ENCODE data around the gene HRH2.

Gene HRH2

DNA sequence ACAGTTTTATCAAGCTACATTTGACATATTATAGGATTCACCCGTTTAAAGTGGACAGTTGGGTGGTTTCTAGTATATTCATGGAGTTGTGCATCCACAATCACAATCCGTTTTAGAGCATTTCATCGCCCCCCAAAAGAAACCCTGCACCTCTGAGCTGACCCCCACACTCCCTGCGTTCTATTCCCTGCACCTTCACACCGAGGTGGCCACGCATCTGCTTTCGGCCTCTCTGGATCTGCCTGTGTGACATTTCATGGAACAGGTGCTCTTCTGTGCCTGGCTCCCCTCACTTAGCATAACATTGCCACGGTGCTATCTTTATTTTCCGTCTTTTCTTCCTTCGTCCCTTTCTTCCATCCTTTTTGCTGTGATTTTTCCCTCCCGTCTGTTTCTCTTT lies 32.7 kb downstream of the HRH2 start:
- DNase-seq (ENCODE audit: low read depth in 1 of 2, low spot score in 1 of 2) = no peak

DNA sequence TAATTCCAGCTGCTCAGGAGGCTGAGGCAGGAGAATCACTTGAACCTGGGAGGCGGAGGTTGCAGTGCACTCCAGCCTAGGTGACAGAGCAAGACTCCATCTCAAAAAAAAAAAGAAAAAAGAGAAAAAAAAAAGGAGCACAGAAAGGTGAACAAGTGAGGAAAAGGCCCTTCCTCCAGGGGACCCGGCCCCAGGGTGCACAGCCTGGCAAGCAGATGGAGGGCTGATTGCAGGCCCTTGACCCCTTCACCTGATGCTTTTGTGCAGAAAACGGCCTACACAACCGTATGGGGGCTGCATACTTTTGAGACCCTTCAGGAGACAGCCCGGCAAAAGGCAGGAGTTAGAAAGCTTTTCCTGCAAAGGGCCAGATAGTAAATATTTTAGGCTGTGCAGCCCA lies 33.9 kb downstream of the HRH2 start:
- DNase-seq (ENCODE audit: low read depth in 1 of 2, low spot score in 1 of 2) = no peak

DNA sequence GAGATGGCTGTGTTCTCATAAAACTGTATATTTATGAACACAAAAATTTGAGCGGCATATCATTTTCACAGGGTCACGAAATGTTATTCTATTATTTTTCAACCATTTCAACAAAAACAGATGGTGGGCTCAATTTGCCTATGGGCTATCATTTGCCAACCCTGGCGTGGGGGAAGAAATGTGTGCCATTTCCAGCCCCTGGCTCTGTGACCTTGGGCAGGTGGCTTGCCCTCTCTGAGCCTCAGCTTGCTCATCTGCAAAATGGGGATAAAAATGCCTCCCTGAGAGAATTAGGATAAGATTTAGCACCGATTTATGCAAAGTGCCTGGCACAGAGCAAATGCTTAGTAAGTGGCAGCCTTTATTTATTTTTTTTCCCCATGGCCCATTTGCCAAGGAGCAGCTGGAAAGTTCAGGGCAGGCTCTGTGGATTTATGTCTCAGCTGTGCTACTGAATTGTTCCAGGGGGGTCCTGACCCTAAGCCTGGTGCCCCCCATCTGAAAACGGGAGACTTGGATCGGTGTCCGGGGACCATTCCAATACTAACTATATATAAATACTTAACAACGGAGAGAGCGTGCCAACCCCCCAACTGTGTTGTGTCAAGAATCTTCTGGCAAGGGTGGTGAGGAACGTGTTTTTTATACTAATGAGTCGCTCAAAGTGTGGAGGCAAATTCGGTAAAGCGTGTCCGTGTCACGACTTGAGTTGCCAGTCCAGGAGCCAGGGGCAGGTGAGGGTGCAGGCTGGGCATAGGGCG lies 34.5 kb downstream of the HRH2 start:
- DNase-seq (ENCODE audit: low read depth in 1 of 2, low spot score in 1 of 2) = no peak

DNA sequence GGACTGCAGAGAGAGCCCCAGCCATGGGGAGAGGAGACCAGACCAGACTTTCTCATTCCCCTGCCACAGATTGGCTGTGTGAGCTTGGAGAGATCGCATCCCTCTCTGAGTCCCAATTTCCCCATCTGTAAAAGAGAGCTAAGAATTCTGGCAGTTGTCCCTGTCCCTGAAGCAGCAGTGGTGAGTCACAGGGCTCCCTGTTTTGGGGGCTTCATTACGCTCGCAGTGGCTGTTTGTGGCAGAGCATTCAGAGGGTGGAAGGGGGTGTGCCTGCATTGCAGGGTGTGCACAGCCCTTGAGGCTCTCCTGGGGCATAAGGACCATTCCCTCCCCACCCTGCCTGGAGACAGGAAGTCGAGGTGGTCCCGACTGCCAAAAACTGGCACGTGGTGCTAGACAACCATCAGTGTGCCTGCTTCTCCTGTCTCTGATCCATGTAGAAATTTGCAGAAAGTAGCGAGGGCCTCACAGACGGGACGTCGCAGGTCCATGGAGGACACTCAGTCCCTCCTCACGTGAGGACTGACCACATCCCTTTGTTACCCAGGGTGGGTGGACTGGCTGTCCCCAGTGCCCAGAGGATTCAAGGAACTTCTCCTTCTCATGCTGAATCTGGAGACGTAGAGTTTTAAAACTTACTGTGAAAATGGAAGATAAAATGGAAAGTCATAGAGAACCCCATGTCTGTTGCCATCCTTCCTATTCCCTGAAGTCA lies 35.3 kb downstream of the HRH2 start:
- no peak for DNase-seq (ENCODE audit: low read depth in 1 of 2, low spot score in 1 of 2)

GRCh38 chr5:175693741-175694140 lies 35.9 kb downstream of the HRH2 start:
- no peak for DNase-seq (ENCODE audit: low read depth in 1 of 2, low spot score in 1 of 2)

DNA sequence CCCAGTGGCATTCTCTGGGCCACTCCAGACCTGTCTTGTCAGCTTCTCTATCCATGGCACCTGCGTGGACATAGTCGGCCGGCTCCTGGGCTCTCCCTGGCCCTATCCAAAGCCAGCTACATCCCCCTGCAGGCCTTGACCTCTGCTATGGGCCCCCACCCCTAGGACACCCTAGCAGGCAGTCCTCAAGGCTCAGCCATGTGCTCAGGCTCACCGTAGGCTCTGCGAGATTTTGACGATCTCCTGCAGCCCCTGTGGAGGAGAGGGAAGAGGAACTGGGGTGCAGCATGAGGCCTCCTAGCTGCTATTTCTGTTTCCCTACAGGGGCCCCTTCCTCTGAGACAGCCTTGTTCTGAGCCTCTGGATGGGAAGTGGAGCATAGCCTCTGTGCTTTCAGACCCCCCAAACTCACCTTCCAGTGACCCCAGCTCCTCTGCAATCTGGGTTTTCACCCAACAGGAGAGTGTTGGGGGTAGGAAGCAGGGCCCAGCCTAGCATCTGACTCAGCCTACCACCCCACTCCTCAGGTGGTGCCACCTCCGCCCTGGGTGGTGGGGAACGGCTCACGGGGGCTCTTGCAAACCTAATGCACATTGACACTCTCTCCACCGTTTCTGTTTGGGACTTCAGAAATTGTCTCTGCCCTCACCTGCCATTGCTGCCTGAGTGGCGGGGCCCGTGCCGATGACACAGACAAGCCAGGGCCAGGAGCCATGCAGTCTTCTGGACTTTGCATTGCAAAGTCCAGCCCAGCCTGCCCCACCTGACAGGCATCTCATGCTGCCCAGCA lies 36.7 kb downstream of the HRH2 start:
- no peak for DNase-seq (ENCODE audit: low read depth in 1 of 2, low spot score in 1 of 2)

GRCh38 chr5:175695161-175696126 lies 37.6 kb downstream of the HRH2 start:
- DNase-seq (ENCODE audit: low read depth in 1 of 2, low spot score in 1 of 2) = no peak

DNA sequence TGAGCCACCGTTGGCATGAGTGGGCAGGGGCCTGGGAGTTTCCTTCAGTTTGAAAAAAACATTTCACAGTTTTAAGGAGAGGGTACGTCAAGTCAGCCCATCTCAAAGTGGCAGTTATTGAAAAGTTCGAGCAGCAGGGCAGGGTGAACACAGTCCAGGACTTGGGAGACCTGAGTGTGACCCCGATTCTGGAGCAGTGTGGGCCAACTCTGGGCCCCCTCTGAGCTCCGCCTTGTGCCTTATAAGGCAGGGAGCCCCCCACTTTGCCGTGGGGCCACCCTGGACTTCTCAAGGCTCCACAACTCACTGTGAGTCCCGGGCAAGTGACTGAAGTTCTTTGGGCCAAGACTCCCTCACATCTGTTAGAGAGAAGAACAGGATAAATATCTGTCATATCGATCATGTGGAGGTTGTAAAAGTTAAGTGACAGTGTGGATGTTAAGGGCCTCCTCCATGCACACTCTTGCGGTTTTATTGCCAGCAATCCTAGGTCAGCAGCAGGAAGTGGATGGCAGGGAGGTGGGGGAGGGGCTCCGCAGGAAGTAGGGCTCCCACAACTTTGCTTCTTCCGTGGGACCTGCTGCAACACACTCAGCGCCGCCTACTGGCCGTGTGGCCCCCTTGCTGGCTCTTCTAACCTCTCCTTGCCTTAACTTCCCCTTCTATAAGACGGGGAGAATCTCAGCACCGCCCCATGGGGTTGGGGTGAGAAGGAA lies 38.4 kb downstream of the HRH2 start:
- DNase-seq (ENCODE audit: low read depth in 1 of 2, low spot score in 1 of 2) = peak; percentile 43 to 69

GRCh38 chr5:175696855-175697198 lies 39.0 kb downstream of the HRH2 start:
- DNase-seq (ENCODE audit: low read depth in 1 of 2, low spot score in 1 of 2) = no peak

DNA sequence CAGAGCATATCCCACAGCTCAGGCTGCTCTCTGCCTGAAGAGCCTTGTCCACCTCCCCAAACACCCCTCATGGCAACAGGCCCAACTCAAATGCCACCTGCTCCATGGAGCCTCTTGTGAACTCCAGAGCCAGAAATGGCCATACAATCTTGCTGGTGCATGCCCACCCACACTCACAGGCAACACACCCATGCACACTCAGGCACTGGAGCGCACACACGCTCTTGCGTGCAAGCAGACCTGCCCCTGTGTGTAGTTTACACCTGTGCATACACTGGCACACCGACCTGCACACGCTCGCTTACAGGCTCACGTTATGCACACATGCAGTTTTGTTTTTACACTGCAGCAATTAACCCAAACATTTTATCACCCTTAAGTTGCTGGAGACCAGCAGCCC lies 40.0 kb downstream of the HRH2 start:
- no peak for DNase-seq (ENCODE audit: low read depth in 1 of 2, low spot score in 1 of 2)

GRCh38 chr5:175698401-175699115 lies 40.7 kb downstream of the HRH2 start:
- no peak for DNase-seq (ENCODE audit: low read depth in 1 of 2, low spot score in 1 of 2)

- no peak for DNase-seq (ENCODE audit: low read depth in 1 of 2, low spot score in 1 of 2)
Observed at GRCh38 chr5:175700991-175701390, 43.1 kb downstream of the HRH2 start.

DNA sequence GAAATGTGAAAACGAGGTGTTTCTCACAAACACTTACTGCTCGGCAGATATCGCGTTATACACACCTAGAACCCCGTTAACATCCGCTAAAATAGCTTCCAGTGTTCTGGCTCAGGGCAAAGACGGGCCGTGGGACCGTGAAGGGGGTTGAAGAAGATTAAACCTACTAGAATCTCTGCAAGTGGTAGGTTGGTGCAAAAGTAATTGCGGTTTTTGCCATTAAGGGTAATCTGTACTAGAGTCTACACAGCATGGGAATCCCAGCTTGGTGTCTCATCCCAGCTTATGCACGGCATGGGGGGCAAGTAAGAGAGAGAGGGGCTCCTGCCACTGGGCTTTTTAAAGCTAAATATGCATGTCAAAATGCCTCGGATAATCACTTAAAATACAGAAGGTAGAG lies 43.9 kb downstream of the HRH2 start:
- DNase-seq (ENCODE audit: low read depth in 1 of 2, low spot score in 1 of 2) = no peak

- no peak for DNase-seq (ENCODE audit: low read depth in 1 of 2, low spot score in 1 of 2)
Observed at GRCh38 chr5:175706499-175706898, 48.6 kb downstream of the HRH2 start.

- DNase-seq (ENCODE audit: low read depth in 1 of 2, low spot score in 1 of 2) = no peak
Observed at GRCh38 chr5:175707751-175708375, 50.0 kb downstream of the HRH2 start.

DNA sequence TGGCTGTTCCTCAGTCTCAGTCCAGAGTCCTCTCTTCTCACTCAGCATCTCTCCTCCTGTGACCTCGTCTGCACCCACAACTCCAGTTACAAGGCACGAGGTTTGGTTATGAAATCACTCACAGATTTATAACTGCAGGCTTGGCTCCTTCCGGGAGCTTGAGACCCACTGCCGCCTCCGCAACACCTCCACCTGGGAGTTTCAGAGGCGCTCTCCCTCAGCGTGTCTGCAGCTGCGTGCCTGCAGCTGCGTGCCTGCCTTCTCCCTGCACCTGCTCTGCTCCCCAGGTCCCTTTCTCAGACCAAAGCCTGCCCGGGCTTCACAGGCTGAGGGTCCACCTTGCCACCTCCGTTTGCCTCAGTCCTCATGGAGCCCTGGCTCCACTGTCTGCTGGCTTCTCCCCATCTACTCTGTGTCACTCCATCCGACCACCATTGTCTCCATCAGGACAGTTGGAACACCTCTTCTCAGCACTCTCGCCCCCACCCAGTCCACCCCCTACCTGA lies 51.5 kb downstream of the HRH2 start:
- DNase-seq (ENCODE audit: low read depth in 1 of 2, low spot score in 1 of 2) = no peak

- DNase-seq (ENCODE audit: low read depth in 1 of 2, low spot score in 1 of 2) = no peak
Observed at GRCh38 chr5:175710326-175710725, 52.5 kb downstream of the HRH2 start.

DNA sequence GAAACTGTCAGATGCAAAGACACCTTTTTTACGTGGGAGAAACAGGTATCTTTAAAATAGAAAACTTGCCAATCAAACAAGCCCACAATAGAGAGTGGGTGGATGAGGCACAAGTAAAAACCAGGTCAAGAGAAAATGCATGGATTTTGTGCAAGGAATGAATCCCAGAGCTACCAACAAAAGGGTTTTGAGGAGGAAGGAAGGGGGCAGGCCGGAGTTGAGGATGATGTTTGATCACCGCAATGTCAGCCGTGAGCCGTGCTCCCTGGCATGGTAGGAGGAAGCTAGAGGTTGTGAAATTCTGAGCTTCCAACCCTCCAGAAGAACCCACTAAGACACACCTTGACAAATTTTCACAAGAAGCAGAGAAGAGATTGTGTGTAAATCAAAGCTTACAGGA lies 53.2 kb downstream of the HRH2 start:
- no peak for DNase-seq (ENCODE audit: low read depth in 1 of 2, low spot score in 1 of 2)

Data from activated CD4-positive, alpha-beta T cell treated with anti-CD3 and anti-CD28 coated beads, Interleukin-2, amount 50 U/mL, for 24 hours (primary cell).